NCI-H82 treated with DMSO at 0.1 percent for 48 hours (cell line): ENCODE measurements around the gene THAP3.
"Not testable (repeated sequence)": the region's sequence is repeated elsewhere in the genome, so short reads cannot be mapped to it uniquely, and the experiment has no call there.

Source experiments
- DNase-seq: peaks from one replicate; lab custom pipeline; 2025; ENCODE audit not compliant: unreplicated experiment; lab: John Stamatoyannopoulos, UW

The THAP3 gene

DNA sequence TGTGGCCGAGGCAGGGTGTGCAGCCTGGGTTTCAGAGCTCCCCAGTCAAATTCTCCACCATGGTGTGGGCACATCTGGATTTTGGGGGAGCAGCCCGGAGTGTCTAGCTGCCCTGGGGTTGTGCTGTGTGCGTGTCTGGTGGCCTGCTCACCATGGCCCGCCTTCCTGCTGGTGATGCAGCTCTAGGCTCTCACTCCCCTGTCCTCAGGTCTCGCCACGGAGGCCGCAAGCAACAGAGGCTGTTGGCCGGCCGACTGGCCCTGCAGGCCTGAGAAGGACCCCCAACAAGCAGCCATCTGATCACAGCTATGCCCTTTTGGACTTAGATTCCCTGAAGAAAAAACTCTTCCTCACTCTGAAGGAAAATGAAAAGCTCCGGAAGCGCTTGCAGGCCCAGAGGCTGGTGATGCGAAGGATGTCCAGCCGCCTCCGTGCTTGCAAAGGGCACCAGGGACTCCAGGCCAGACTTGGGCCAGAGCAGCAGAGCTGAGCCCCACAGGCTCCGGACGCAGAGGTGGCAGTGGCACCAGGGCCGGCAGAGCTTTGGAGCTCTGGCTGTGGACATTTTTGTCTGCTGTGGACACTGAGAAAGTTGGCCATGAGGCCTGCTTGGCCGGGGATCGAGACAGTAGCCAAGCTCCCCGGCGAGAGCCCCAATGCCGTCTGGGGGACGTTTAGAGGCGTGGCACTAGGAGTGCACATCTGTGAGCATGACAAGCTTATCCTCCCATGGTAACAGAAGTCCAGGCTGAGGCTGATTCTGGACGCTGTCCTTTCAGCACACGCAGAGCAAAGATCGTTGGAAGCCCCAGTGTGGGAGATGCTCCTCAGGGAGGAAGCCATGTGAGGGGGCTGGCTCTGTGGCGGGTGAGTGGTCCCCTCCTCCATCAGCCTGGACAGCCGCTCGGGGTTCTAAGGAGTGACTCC is 8.2 kb downstream of the THAP3 start:
- DNase-seq = no peak

DNA sequence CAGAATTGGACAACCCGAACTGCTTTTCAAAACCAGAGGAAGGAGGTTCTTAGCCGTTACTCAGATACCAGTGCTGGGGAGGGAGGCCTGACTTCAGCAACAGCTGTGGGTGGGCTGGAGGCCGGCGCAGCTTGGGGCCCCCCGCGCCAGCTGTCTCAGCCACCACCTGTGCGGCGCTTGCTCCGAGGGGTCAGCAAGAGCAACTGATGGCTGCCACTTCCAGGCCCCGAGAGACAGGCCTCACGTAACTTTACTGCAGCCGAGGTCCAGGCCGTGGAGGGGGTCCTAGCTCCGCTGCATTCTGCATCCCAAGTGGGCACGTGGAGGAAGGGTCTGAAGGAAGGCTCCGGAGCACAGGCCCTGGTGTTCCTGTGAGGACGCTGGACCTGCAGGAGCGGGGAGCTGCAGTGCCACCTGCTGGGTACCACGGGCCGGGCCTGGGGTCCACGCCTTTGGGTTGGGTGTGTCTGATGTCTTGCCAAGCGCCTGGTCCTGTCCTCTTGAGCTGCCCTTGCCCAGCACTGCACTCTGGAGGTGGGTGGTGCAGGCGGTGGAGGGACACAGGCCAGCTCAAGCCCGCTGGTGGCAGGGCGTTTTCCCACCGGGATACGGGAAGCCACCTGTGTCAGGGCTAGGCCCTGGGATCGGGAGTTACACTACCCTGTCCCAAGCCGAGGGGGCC is 9.8 kb downstream of the THAP3 start:
- no peak for DNase-seq

DNA sequence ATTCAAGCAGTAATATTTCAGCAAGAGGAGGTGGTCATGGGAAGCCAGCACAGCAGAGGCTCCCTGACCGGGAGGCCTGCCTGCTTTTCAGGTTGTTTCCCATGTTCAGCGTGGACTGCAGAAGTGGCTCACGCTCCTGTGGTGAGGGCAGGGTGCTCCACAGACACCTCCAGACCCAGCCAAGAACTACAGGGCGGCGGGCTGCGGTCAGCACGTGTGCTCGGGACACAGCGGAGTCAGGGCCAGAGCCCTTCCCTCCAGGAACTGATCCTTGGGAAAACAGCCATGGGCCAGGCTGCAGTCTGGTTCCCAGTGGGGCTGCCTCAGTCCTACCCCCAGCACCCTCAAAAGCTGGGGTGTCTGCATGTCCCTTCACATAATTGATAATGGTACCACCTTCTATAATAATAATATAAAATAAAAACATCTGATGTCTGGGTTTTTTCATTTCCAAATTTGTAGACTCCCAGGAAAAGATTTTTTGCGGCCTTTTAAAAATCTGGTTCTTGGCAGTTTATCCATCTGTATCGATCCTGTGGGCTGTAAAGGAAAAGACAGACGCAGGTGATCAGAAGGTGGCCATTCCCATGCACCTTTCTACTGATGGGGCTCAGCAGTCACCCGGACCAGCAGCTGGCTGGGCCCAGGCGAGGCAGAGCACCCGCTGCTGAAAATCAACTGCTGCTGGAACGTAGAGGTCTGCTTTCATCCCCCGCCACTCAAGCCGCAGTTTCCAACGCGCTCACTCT is 10.7 kb downstream of the THAP3 start:
- DNase-seq = no peak

DNA sequence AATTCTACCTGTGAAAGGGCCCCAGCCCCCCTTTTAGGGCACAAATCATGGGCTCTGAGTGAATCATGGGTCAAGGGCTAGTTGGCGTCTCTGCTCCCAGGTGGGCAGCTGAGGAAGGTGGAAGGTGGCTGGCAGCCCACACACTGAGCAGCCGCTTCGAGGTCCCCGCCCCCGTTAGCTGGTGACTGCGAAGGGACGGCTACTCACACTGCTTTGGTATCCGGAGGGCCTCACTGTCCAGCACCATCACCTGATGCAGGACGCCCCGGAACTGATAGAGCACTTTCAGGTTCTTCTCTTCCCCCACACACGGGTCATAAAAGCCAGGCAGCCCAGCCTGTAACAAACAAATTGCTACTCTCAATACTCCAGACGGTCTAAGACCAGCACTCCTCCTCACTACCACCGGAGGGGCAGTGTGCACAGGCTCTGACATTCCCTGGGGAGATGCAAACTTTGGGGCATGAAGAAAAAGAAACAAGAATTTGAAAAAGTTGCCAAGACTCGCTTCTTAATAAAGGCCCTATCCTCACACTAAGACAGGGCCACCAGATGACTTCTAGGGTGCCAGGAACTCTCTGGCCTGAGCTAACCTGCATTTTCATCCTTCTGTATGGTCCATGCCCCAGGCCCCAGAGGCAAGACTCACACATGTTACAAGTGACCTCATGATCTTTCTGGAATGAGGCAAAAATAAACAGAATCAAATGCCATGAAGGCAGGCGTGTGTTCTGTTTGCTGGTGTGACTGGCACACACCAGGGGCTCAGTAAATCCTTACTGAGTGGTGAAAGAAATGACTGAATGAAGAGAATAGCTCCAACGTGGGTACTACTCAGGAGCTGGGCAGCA is 11.5 kb downstream of the THAP3 start:
- no peak for DNase-seq

DNA sequence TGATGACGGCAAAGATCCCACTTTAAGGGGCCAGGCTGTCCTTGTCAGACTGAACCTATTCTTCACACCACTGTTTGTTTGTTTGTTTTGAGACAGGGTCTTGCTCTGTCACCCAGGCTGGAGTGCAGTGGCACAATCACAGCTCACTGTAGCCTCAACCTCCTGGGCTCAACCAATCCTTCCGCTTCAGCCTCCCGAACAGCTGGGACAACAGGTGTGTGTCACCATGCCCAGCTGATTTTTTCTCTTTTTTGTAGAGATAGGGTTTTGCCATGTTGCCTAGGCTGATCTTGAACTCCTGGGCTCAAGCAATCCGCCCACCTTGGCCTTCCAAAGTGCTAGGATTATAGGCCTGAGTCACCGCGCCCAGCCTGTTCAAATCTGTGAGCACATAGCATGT is 12.1 kb downstream of the THAP3 start:
- not testable (repeated sequence) for DNase-seq

DNA sequence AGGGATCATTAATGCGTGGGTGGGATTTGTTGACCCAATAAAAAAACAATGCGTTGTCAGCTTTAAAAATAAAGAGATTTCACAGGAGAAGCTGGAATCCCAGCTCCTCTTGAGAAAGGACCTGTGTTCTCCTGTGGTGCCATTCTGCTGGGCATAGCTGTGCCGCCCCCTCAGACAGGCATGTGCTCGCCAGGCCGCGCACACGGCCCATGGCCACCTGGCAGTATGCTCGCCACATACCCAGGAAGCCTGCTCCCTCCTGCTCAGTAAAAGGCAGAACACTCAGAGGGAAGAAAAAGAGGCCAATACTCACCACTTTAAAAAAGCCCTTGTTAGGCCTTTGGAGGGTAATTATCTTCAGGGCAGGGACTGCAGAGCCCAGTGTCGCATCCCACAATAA is 13.1 kb downstream of the THAP3 start:
- no peak for DNase-seq

DNA sequence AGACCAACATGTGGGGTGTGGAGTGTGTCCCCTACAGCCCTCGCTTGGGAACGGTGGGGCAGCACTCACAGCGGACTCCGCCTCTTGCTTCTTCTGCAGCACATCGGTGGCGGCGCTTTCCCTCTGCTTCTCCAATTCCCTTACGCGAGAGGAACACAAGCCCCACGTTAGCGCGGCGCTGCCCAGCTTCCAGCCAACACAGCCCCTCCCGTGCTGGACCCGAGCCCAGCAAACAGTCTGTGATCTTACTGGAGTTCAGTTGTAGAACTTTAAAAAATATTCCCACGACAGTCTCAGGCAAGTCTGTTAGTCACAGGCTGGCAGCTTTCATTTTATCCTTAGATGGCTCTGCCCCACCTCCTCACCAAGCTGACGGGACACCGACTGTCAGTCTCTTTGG is 13.6 kb downstream of the THAP3 start:
- no peak for DNase-seq

DNA sequence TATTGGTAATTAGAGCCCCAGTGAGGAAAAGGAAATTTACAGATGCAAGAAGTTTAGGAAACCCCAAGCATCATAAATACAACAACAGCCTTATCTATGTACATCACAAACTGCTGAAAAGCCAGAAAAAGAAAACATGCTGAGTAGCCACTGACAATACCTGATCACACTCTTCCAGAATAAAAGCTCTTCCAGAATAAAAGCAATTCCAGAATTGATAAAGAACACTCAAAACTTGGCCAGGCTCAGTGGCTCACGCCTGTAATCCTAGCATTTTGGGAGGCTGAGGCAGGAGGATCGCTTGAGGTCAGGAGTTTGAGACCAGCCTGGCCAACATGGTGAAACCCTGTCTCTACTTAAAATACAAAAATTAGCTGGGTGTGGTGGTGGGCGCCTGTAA is 16.2 kb downstream of the THAP3 start:
- DNase-seq = not testable (repeated sequence)

DNA sequence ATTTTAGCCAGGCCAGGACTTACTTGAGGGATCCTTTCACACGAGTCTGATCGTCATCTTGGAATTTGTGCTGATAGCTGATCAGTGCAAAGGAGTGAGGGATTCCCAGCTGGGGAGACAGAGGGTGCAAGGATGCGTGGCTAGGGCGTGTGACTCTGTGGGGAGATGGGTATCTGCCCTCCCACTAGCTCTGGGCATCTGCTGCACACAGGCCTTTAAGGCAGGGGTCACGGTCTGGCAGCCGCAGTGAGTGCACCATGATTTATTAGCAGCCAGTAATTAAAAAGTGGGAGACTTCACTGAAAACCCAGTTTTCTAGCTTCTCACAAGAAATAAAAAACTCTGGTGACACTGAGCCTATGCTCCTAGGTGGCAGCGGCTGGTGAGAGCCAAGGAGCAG is 20.4 kb downstream of the THAP3 start:
- DNase-seq = no peak

DNA sequence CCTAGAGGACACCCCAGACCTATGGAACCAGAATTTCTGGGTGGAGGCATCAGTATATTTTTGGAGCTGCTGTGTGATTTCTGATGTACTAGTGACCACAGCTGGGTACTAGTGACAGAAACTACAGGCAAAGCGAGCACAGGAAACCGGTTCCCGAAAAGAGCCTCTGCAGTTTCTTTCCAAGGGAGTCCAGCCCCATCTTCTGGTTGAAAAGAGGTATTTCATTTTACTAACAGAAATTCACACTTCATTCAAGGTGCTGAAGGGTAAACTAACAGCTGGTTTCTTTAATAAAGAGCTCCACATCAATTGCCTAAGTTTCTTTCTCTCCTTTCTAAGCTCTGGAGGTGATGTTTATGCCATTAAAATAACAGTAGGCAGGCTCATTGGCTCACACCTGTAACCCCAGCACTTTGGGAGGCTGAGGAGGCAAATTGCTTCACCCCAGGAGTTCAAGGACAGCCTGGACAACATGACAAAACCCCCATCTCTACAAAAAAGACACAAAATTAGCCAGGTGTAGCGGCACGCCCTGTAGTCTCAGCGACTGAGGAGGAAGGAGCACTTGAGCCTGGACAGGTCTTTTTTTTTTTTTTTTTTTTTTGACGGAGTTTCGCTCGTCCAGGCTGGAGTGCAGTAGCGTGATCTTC is 22.0 kb downstream of the THAP3 start:
- DNase-seq = no peak

DNA sequence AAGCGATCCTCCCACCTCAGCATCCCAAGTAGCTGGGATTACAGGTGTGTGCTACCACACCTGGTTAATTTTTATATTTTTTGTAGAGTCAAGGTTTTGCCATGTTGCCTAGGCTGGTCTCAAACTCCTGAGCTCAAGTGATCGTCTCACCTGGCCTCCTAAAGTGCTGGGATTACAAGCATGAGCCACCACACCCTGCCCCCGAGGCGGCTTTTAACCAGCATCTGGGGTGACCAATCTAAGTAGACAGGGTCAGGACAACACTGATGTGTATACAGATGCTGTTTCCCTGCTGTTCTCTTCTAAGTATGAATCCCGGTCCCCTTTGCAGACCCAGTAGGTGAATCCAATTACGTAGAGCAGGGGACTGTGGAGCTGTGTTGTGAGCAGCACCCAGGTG is 23.9 kb downstream of the THAP3 start:
- DNase-seq = no peak

DNA sequence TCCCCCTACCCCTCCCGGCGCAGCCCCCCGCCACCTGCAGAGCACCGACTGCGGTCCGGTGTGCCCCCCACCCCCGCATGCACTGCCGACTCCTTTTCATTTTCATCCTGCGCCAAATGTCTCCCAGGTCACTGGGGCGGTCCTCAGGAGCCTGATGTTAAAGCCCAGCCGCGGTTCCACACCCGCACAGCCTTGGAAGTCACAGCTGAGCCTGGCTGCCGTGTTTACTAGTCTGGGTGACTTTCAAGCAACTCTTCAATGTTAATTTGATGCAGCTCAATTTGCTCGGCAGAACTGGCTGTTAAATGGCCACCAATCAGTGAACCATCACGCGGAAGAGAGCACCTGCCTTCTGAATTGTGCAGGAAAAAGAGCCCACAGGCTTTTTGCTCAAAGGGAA is 27.2 kb downstream of the THAP3 start:
- no peak for DNase-seq

DNA sequence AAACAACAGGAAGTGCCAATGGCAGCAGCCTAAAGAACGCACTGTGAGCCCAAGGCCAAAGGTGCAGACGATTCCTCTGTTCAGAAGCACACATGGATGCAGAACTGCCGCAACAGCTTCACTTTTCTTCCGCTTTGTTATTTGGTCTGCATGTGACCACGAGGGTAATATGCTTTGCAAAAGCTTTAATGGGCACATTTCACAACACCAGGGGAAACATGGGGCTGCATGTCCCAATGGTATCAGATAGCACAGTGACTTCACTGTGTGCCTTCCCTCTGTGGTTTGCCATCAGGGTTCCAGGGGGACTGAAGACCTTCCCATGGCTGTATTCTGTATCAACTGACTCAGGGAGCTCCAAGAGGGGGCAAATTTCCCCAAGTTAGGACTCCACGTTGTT is 28.3 kb downstream of the THAP3 start:
- DNase-seq = no peak

DNA sequence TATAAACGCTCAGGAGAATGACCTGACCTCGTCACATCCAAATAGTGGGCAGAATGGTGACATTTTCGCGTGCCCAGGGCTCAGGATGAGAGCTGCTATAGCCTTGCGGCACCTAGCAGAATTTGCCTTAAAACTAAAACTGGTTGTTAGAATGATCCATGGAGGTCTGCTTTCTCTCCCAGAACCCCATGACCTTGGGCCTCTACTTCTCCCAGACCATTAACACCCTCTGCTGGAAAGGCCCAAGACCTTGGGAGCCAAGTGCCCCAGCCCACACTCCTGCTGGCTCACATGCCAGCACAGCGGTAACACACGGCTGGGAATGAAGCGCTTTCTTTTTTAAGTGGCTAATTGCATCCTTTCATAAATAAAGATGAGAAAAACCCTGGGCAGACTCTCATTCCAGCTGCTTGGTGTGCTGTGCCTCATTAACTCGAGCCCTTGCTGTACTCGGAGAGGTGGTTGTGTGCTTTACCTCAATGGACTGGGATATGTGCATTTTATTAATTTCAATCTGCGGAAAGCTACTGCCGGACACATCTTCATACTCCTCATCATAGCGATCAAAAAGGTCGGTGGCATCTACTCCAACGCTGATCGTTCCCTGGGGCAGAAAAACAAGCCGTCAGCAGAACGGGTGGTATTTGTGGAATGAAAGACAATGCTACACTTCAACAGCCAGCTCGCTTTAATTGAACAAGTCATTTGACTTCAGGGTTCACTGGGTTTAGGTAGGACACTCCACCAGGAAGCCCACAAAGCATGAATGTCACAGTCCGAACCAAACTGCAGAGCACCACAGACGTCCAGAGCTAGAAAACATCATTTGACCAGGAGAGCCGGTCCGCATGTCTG is 29.0 kb downstream of the THAP3 start:
- DNase-seq = no peak

DNA sequence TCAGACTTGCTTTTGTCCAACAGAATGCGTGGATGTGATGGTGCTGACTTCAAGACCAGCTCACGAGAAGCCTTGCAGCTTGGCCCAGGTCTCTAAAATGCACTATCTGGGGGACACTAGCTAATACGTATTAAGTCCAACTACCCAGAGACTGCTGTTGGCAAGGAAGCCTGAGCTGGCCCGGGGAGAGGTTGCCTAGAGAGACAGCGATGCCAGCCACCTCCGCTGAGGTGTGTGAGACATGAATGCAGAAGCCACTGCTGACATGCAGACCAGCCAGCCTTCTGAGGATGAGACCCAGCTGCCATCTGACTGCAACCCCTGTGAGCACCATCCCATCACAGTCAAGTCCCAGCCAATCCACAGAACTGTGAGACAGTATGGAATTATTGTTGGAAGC is 32.5 kb downstream of the THAP3 start:
- no peak for DNase-seq

DNA sequence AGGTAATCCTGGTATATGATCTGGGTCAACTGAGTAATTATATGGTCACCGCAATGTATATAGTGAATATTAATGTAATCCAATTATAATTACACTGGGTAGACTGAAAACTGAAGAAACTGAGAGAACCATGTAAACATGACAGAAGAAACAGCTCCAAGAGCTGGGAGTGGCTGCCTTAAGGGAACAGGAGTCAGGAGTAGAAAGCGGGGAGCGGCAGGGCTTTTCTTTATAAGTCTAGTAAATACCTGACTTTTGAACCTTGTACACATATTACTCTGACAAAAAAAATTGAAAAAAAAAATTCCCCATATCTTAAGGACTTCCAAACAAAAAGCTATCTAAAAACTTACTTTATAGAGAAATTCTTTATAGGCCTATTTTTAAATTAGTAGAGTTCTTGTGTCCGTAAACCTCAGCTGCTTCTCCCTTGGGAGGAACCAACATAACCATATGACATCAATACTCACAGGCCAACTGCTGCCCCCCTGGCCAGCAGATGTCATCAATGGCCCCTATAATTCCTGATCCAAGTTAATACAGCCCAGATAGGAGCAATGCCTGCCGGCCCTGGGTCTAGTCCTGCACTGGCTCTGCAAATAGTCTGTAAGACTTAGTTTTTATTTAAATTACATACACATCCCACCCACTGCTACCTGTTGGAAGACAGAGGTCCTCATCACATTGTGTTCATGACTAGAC is 33.8 kb downstream of the THAP3 start:
- peak; percentile 21 for DNase-seq

DNA sequence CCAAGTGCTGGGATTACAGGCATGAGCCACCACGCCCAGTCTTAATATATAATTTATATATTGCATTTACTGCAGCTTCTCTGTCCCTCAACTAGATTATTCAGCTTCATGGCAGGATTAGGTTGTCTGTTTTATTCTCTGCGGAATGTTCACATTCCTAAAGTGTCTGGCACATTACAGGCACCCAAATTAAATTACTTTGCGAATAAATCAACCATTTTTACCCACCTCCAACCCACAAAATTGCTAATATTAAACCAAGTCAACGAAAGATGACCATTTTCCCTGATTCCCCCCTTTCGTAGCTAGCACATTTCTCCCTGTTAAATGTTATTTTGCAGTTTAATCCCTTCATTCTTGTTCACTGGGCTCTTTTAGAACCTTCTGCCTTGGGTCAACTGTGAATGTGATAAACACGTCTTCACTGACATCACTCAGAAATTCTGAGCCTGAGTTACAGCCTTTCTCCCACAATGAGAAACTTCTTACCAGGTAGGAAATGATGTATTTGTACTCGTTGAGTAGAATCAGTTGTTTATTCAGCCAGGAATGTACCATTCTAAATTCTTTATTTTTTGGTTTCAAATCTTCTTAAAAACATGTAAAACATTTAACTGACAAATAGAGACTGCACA is 35.9 kb downstream of the THAP3 start:
- no peak for DNase-seq

DNA sequence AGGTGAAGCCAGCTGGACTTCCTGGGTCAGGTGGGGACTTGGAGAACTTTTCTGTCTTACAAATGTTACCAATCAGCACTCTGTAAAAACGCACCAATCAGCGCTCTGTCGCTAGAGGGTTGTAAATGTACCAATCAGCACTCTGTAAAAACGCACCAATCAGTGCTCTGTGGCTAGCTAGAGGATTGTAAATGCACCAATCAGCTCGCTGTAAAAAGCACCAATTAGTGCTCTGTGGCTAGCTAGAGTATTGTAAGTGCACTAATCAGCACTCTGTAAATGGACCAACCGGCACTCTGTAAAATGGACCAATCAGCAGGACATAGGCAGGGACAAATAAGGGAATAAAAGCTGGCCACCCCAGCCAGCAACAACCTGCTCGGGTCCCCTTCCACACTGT is 37.8 kb downstream of the THAP3 start:
- DNase-seq = not testable (repeated sequence)
